PFSK-1 (cell line): ENCODE results near the gene CAMKK2.

Experiments used
- FOXP2 ChIP-seq: optimal IDR thresholded peaks from 2 replicates; pipeline ENCODE3; 2011; ENCODE audit warnings: borderline replicate concordance, control low read depth, inconsistent platforms; ENCODE audit not compliant: insufficient read depth; ENCODE audit errors: extremely low read length, extremely low read depth
- POLR2AphosphoS5 ChIP-seq: IDR thresholded peaks from 2 replicates; pipeline ENCODE4 v1.6.1; 2012; ENCODE audit warnings: low read depth, mild to moderate bottlenecking, control low read depth, low read length, moderate library complexity
- SIN3A ChIP-seq: IDR thresholded peaks from 2 replicates; pipeline ENCODE4 v1.6.1; 2012; ENCODE audit warnings: mild to moderate bottlenecking, low read length, moderate library complexity, borderline replicate concordance; ENCODE audit not compliant: insufficient read depth
- TAF1 ChIP-seq: IDR thresholded peaks from 2 replicates; pipeline ENCODE4 v1.6.1; 2012; ENCODE audit warnings: low read length, control low read depth, borderline replicate concordance; ENCODE audit not compliant: insufficient read depth
- TF ChIP-seq, protein P1 (sequence below), 2 experiments: IDR thresholded peaks; 2 replicates each; pipeline versions ENCODE4 v1.6.1 to v1.8.0; 2011 to 2012; ENCODE audit warnings: low read depth in 2 of 2, low read length in 2 of 2, control low read depth in 1 of 2, inconsistent platforms in 1 of 2, mild to moderate bottlenecking in 1 of 2, moderate library complexity in 1 of 2; ENCODE audit not compliant: insufficient read depth in 1 of 2

The CAMKK2 gene

DNA sequence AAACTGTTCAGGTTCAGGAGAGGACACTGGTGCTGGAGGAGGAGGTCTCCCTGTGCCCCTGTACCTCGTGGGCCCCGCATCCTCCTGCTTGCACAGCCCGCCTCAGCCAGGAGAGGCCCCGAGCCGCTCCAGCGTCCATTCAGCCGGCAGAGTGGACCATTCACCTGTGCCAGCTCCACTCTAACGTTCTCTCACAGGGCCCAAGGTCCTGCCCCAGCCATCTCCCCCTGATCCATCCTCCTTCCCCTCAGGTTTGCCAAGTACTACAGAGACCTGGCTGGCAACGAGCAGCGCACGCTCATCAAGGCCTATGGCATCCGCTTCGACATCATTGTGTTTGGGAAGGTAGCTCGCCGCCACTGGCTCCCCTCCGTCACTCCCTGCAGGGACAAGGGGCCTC lies 64.3 kb downstream of the CAMKK2 start:
- TF ChIP-seq SIN3A (no peak), POLR2AphosphoS5 (no peak), TAF1 (no peak), FOXP2 (no peak)
- TF ChIP-seq, protein P1, sequence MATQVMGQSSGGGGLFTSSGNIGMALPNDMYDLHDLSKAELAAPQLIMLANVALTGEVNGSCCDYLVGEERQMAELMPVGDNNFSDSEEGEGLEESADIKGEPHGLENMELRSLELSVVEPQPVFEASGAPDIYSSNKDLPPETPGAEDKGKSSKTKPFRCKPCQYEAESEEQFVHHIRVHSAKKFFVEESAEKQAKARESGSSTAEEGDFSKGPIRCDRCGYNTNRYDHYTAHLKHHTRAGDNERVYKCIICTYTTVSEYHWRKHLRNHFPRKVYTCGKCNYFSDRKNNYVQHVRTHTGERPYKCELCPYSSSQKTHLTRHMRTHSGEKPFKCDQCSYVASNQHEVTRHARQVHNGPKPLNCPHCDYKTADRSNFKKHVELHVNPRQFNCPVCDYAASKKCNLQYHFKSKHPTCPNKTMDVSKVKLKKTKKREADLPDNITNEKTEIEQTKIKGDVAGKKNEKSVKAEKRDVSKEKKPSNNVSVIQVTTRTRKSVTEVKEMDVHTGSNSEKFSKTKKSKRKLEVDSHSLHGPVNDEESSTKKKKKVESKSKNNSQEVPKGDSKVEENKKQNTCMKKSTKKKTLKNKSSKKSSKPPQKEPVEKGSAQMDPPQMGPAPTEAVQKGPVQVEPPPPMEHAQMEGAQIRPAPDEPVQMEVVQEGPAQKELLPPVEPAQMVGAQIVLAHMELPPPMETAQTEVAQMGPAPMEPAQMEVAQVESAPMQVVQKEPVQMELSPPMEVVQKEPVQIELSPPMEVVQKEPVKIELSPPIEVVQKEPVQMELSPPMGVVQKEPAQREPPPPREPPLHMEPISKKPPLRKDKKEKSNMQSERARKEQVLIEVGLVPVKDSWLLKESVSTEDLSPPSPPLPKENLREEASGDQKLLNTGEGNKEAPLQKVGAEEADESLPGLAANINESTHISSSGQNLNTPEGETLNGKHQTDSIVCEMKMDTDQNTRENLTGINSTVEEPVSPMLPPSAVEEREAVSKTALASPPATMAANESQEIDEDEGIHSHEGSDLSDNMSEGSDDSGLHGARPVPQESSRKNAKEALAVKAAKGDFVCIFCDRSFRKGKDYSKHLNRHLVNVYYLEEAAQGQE (IDR thresholded peaks at IDR 0.05; ENCODE audit: insufficient read depth in 1 of 2, low read depth in 2 of 2, low read length in 2 of 2): no peak

DNA sequence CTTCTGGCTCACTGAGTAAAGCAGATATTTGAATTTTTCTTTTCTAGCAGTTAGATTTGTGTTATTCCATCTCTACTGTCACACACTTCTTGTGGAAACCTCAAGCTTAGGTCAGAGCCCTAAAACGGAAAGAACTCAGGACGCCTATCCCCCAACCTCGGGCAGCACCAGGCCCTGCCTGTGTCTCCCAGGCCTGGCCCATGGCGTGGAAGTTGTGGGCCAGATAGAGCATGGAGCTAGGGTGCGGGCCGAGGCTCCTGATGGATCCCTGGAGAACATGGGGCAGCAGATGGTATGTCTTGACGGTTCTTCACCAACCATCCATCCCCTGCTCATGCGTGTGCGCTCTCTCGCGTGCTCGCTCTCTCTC lies 66.0 kb downstream of the CAMKK2 start:
- TF ChIP-seq POLR2AphosphoS5 (no peak), SIN3A (no peak), FOXP2 (no peak), TAF1 (no peak)
- TF ChIP-seq, protein P1 (IDR thresholded peaks at IDR 0.05; ENCODE audit: insufficient read depth in 1 of 2, low read depth in 2 of 2, low read length in 2 of 2): no peak

DNA sequence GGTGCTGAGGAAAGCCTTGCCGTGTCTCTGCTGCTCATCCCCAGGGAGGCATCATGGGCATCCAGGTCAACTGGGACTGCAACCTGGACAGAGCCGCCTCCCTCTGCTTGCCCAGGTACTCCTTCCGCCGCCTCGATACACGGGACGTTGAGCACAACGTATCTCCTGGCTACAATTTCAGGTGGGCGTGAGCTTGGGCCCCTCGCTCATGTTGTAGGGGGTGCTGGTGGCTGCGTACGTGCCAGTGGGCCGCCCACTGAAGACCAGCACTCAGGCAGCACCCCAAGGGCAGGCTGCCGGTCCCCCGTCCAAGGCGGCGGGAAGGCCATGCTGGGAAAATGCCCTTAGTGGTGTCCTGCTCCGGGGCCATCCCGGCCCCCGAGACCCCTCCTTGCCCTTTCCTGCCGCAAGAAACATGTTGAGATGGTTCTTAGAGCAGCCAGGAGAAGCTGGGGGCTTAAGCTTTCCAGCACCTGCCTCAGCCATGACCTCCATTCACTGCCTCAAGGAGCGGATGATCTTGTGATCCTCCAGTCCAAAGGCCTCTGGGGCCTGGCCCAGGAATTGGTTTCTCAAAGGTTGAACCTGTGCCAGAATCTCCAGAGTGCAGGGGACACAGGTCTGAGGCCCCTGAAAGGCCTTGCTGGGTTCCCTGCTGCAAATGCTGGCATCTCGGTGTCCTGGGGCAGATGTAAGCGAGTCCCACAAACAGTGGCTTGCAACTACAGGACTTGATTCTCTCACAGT lies 67.4 kb downstream of the CAMKK2 start:
- no peak for TF ChIP-seq FOXP2

DNA sequence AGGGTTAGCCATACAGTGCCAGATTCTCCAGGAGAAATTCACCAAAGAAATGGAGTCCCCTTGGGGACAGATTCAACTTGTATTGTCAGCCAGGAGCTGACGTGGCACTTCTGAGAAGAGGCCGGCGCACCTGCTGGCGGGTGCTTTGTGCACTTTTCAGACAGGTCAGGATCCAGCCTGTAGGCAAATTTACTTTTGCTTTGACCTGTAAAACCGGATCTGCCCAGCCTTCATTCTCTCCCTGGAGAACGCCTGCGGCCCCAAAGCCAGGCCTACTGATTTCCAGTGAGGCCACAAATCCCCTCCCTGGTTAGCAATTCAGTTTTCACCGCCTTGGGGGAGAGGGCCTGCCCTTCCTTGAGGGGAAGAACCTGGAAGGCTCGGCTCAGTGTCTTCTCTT lies 69.2 kb downstream of the CAMKK2 start:
- TF ChIP-seq, protein P1 (IDR thresholded peaks at IDR 0.05; ENCODE audit: insufficient read depth in 1 of 2, low read depth in 2 of 2, low read length in 2 of 2): no peak
- no peak for TF ChIP-seq FOXP2
- no peak for TF ChIP-seq POLR2AphosphoS5
- no peak for TF ChIP-seq TAF1

DNA sequence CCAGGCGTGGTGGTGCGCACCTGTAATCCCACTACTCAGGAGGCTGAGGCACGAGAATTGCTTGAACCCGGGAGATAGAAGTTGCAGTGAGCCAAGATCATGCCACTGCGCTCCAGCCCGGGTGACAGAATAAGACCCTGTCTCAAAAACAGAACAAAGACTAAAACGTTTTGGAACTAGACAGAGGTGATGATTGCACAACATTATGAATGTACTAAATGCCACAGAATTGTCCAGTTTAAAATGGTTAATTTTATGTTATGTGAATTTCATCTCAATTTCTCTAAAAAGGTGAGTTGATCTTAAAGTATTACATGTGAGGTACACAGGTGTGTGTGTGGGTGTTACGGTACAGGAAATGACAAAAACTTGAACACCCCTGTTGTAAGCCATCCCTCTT lies 70.1 kb downstream of the CAMKK2 start:
- no peak for TF ChIP-seq TAF1
- TF ChIP-seq POLR2AphosphoS5: no peak
- TF ChIP-seq, protein P1 (IDR thresholded peaks at IDR 0.05; ENCODE audit: insufficient read depth in 1 of 2, low read depth in 2 of 2, low read length in 2 of 2): no peak
- no peak for TF ChIP-seq SIN3A
- TF ChIP-seq FOXP2: no peak

DNA sequence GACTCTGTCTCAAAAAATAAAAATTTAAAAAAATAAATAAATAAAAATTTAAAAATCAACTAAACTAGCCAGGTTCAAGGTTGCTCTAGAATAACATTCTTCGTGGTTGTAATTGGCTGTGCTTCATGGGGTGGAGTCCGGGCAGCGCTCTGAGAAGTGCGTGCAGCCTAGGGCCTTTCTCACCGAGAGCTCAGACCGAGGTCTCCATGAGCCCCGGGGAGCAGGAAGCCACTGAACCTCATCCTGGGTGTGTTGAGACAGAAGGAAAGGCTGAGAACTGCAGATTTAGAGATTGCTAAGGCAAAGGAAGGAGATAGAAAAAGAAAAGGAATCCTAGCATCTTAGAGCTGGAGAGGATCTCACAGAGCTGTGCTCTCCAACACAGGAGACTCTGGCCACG lies 71.9 kb downstream of the CAMKK2 start:
- no peak for TF ChIP-seq SIN3A
- TF ChIP-seq TAF1: no peak
- TF ChIP-seq POLR2AphosphoS5: no peak
- no peak for TF ChIP-seq FOXP2
- TF ChIP-seq, protein P1 (IDR thresholded peaks at IDR 0.05; ENCODE audit: insufficient read depth in 1 of 2, low read depth in 2 of 2, low read length in 2 of 2): no peak
